Keratinocyte (primary cell): Measurements from ENCODE around the gene MYO1H. TPM values are rescaled to one million over a fixed set of nuclear protein-coding genes. Genes with fewer than 3 reads are reported as not detected.
"Not testable (repeated sequence)": the region's sequence is repeated elsewhere in the genome, so short reads cannot be mapped to it uniquely, and the experiment has no call there.

Source experiments
- DNase-seq: peaks from one replicate; pipeline ENCODE4 v3.0.0-alpha.2; 2011; ENCODE audit warnings: low read depth, missing footprints, low spot score
- FAIRE-seq: peaks from 2 replicates; lab custom pipeline; 2011; peaks lifted over from hg19 to GRCh38; lab: Jason Lieb, UNC
- H2AFZ ChIP-seq: 2 replicates; pipeline ENCODE4 v1.6.0; 2012; ENCODE audit warnings: low read length, control low read depth, inconsistent platforms; ENCODE audit not compliant: control insufficient read depth
- H3K27ac ChIP-seq: 2 replicates; pipeline ENCODE4 v1.5.1; 2011; ENCODE audit warnings: low read length; ENCODE audit not compliant: control insufficient read depth, insufficient read depth
- H3K27me3 ChIP-seq: 3 replicates; pipeline ENCODE4 v1.6.0; 2011; ENCODE audit warnings: low read length; ENCODE audit not compliant: control insufficient read depth, insufficient read depth; ENCODE audit errors: extremely low read depth
- H3K36me3 ChIP-seq, 2 experiments: 2 replicates in 1 of 2; 3 replicates in 1 of 2; pipeline ENCODE4 v1.5.1; 2011; ENCODE audit warnings: low read length in 2 of 2, mild to moderate bottlenecking in 1 of 2; ENCODE audit not compliant: control insufficient read depth in 2 of 2, insufficient read depth in 2 of 2; ENCODE audit errors: extremely low read depth in 1 of 2
- H3K4me1 ChIP-seq: 3 replicates; pipeline ENCODE4 v1.5.1; 2011; ENCODE audit warnings: low read length; ENCODE audit not compliant: control insufficient read depth, insufficient read depth; ENCODE audit errors: extremely low read depth
- H3K4me2 ChIP-seq: 3 replicates; pipeline ENCODE4 v1.6.0; 2011; ENCODE audit warnings: low read depth, low read length; ENCODE audit not compliant: control insufficient read depth, insufficient read depth; ENCODE audit errors: extremely low read depth
- H3K4me3 ChIP-seq, 3 experiments: fragments of 200-600 bp in 1 of 3; sonication (generic) in 1 of 3; 2 replicates in 2 of 3; 3 replicates in 1 of 3; pipeline ENCODE4 v1.5.1; 2011 to 2016; ENCODE audit warnings: low read length in 3 of 3, mild to moderate bottlenecking in 3 of 3, control low read depth in 2 of 3, inconsistent platforms in 1 of 3, low read depth in 1 of 3, mixed read lengths in 1 of 3, mixed run types in 1 of 3, moderate library complexity in 1 of 3; ENCODE audit not compliant: control insufficient read depth in 2 of 3, insufficient read depth in 2 of 3; ENCODE audit errors: extremely low read depth in 1 of 3
- H3K79me2 ChIP-seq: 2 replicates; pipeline ENCODE4 v1.6.0; 2012; ENCODE audit warnings: low read length; ENCODE audit not compliant: control insufficient read depth, insufficient read depth
- H3K9ac ChIP-seq: 3 replicates; pipeline ENCODE4 v1.6.0; 2011; ENCODE audit warnings: low read length; ENCODE audit not compliant: control insufficient read depth, insufficient read depth; ENCODE audit errors: extremely low read depth
- H3K9me1 ChIP-seq: 3 replicates; pipeline ENCODE4 v1.6.0; 2011; ENCODE audit warnings: low read length; ENCODE audit not compliant: control insufficient read depth, insufficient read depth; ENCODE audit errors: extremely low read depth
- H3K9me3 ChIP-seq: 2 replicates; pipeline ENCODE4 v1.5.1; 2012; ENCODE audit warnings: low read depth, low read length; ENCODE audit not compliant: control insufficient read depth
- H4K20me1 ChIP-seq: 3 replicates; pipeline ENCODE4 v1.6.0; 2011; ENCODE audit warnings: low read length; ENCODE audit not compliant: control insufficient read depth, insufficient read depth; ENCODE audit errors: extremely low read depth
- CTCF ChIP-seq, 3 experiments: IDR thresholded peaks in 1 of 3; conservative IDR thresholded peaks in 1 of 3; optimal IDR thresholded peaks in 1 of 3; 2 replicates in 2 of 3; 3 replicates in 1 of 3; pipeline versions ENCODE3 to v1.5.1; 2011; ENCODE audit warnings: low read length in 3 of 3, mild to moderate bottlenecking in 3 of 3, moderate library complexity in 2 of 3, control low read depth in 1 of 3, inconsistent platforms in 1 of 3; ENCODE audit not compliant: insufficient read depth in 2 of 3; ENCODE audit errors: extremely low read depth in 1 of 3
- EZH2 ChIP-seq: IDR thresholded peaks from one replicate; pipeline ENCODE4 v1.6.1; 2012; ENCODE audit warnings: inconsistent platforms, mild to moderate bottlenecking, low read length, moderate library complexity
- dilution Hi-C: fragments of 300-500 bp; cut with MboI; formaldehyde crosslinking; loops from one replicate; pipeline ENCODE4 v1.7.0; 2020; ENCODE audit warnings: low sequenced_read_pairs; ENCODE audit not compliant: extremely low pct_ligation_motif_present
- polyA plus RNA-seq, 5 experiments: library from polyadenylated mRNA; depleted of rRNA in 3 of 5; stranded (reverse) in 3 of 5; stranded (forward) in 1 of 5; unstranded in 1 of 5; fragments of >200 nt; gene quantifications; 1 replicate in 1 of 5; 2 replicates in 3 of 5; 3 replicates in 1 of 5; pipeline versions ENCODE4 v1.2.1 to v1.2.3, GENCODE V29; 2011 to 2012; ENCODE audit warnings: missing spikeins in 2 of 5, low read depth in 1 of 5, low replicate concordance in 1 of 5

Gene MYO1H
- polyA plus RNA-seq, 1 donor (not counting 4 experiments of a cell fraction or from before 2014, with no cell fraction given), result not detected

- dilution Hi-C loops, result not testable (repeated sequence)
Measured at GRCh38 chr12:109406147-109406546, 58.4 kb downstream of the MYO1H start.

DNA sequence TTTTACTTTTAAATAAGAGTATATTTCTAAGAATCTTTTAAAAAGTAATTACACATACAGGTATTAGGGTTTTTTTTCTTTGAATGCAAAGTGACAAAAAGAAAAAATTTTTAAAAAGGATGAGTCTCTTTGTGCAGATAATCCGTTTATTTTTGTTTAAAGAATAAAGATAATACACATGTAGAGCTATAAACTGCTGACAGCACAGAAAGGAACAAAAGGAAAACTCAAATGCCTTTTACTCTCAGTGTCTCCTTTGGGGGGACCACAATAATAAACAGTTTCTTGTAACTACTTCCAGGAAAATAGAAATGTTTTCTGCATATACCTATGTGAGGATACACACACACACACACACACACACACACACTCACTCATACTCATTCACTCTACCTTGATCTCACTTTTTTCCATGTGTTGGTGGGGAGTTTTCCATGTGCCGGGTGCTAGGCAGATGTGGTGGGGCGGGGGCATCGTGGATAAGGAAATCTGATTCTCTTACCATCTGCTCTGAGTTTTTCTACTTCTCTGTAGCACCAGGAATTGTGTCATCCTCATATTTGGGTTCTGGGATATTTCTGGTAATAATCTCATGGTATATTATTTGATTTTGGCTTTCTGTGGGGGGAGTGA, 71.3 kb downstream of the MYO1H start:
- Histone ChIP-seq H3K79me2 (no peaks in the 10 kb centered on the region), H4K20me1 (no peaks in the 10 kb centered on the region), H3K4me1 (no peaks in the 10 kb centered on the region), H3K9me1 (no peaks in the 10 kb centered on the region), H3K27ac (no peak overlapping the region), H3K9ac (no peak overlapping the region), H3K9me3 (no peaks in the 10 kb centered on the region), H3K4me2 (no peak overlapping the region), H2AFZ (no peak overlapping the region), H3K36me3 (no peaks in the 10 kb centered on the region), H3K4me3 (no peak overlapping the region), H3K27me3 (no peaks in the 10 kb centered on the region)
- dilution Hi-C loops, result no loop called here
- DNase-seq (no peak), FAIRE-seq (no peak)
- TF ChIP-seq CTCF (optimal IDR thresholded peaks at IDR 0.05 in 1 of 3, IDR thresholded peaks at IDR 0.05 in 1 of 3, conservative IDR thresholded peaks at IDR 0.05 in 1 of 3; ENCODE audit: extremely low read depth in 1 of 3, insufficient read depth in 2 of 3, low read length in 3 of 3), result no peak
- no peak for TF ChIP-seq EZH2

More at GRCh38 chr12:109406147-109406546, 58.4 kb downstream of the MYO1H start:
- H3K9me3 ChIP-seq, H3K36me3 ChIP-seq, H3K27ac ChIP-seq, H3K4me2 ChIP-seq, H4K20me1 ChIP-seq, H3K9ac ChIP-seq, FAIRE-seq, H3K4me3 ChIP-seq, H3K27me3 ChIP-seq, DNase-seq, H3K4me1 ChIP-seq, H2AFZ ChIP-seq, H3K9me1 ChIP-seq, H3K79me2 ChIP-seq: not testable (repeated sequence)
